HG02973 (cell line): Measurements from ENCODE around the gene MORN1.

Experiments used
- ATAC-seq: cut with Tn5 transposase; IDR thresholded peaks from one replicate; pipeline ENCODE4 v1.9.1; 2021; ENCODE audit warnings: moderate library complexity; ENCODE audit not compliant: unreplicated experiment

Gene MORN1

GRCh38 chr1:2375923-2376260 lies 15.5 kb downstream of the MORN1 start:
- no peak for ATAC-seq

- no peak for ATAC-seq
Observed at GRCh38 chr1:2375246-2375922, 16.0 kb downstream of the MORN1 start.

DNA sequence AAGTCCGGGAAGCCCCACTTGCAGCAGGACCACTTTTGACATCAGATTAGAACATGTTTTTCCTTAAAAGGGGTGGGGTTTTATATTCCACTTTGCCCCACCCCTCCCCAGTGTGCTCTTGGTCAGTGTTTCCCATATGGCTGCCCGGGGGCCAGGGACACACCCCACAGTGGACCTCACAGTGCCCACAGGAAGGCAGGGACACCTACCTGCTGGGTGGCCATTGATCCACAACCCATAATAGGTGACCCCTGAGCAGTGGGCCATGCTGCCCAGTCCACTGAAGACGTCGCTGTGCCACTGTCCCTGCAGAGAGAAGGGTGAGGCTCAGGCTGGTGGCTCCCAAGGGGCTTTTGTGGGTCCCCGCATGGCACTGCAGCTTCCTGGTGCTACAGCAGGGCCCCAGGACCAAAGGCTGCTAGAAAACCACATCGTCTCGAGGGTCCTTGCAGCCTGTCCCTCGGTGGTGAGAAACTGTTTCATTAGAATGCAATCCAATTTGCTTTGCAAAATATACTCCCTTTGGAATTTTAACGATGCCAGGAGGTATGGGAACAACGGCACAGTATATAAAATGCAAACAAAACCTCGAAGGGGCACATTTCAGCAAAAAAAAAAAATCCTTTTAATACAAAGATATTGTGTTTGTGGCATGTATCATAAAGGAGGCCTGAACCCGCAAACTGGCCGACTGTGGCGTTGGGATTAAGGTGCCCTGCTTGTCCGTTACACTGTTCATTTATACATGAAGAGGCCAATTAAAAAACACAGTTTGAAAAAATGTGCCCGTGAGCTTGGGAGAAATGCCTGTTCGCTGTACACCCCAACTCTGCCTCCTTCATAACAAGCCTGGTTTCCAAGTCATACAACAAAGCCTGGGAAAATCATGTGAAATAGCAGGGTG lies 16.9 kb downstream of the MORN1 start:
- no peak for ATAC-seq

GRCh38 chr1:2373551-2374251 lies 17.7 kb downstream of the MORN1 start:
- ATAC-seq: no peak

DNA sequence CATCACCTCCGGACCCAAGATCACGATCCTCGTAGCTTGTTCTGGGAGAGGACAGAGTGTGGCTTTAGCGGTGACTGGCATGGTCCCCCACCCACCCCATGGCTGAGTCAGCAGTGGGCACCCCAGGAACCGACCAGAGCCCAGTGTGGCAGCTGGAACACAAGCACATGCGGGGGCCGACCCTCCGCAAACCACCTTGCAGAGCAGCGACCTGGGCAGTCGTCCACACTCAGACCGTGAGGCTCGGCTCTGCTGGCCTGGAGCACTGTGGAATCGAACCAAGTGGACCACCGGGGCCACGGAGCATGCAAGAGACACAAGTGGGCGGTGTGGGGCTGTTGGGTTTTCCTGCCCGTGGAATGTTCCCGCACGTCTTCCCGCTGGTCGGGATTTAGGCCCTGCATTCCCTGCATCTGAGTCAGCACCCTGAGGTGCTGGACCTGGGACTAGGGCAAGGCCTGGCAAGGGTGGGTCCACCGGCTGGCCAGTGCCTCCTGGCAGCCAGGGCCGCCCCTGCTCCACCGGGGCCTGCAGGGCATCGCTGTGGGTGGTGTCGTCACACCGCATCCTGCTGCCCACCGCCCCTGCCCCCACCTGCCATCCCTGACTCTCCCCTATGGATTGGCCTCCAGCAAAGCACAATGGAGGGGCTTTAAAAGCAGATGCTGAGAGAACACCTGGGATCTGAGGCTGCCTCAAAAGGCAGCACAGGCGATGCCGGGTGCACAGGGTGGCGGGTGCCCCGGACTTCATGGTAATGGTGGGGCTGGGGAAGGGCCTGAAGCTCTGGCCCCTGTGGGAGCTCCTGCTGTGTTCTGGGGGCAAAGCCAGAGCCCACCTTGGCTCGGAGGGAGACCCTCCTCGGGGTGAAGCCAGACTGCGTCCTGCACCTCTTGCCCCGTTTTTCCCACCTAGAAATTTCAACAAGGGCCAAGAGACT lies 18.5 kb downstream of the MORN1 start:
- ATAC-seq: no peak

GRCh38 chr1:2368053-2368744 lies 23.2 kb downstream of the MORN1 start:
- ATAC-seq: no peak

GRCh38 chr1:2363847-2364513 lies 27.4 kb downstream of the MORN1 start:
- ATAC-seq: no peak

GRCh38 chr1:2360588-2361364 lies 30.6 kb downstream of the MORN1 start:
- ATAC-seq: no peak

DNA sequence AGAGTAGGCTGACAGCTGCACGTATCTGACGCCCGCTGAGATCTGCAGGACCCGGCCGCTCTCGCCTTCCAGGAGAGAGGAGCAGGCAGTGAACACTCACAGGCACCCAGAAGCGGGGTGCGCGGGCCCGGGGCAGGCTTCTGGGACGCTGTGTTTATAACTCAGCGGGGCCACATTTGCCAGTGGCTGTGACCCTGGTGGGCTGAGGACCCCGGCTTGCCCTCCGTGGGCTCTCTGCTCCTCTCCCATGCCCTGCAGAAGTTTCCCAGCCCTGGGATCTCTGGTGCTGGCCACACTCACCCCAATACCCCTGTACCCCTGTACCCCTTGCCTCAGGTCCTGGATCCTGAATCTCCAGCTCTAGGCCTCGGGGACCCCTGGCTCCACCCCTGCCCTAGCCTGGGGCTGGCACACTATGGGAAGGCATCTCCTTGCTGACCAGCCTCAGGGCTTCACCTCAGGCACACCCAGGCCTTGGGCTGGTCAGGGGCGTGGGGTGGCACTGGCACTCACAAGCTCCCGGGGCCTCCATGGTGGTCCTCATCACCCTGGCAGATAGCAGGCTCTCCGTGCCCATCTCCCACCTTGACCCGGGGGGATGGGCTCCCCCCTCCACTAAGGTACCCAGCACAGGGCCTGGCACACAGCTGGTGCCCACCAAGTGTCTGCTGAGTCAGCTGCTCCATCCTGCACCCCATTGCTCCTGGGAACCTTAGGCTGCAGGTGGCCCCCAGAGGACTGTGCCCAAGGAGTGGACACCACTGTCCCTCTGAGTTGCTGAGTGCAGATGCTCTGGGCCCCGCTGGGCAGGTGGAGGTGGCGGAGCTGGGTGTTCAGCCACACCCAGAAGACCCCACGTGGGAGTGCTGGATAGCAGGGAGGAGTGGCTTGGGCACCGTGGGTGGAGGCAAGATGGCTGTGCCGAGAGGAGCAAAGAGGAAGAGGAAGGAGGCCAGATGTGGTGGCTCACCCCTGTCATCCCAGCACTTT lies 32.4 kb downstream of the MORN1 start:
- ATAC-seq: no peak

DNA sequence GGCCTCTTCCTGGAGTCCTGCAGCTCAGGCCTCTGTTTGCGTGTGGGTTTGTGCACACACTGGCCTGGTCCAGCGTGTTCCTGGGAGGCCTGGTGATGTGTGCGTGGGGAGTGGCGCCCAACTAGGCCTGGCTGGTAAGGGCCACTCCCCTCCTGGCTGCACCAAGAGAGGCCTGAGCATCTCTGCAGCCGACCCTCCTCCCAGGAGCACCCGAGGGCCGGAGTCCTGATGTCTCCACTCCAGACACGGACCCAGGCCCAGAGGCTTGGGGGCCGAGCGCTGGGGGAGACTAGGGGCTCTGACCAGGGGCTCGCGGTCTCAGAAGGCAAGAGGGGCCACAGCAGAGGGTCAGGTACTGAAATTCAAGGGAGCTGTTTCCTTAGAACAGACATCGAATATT lies 33.3 kb downstream of the MORN1 start:
- ATAC-seq: no peak

DNA sequence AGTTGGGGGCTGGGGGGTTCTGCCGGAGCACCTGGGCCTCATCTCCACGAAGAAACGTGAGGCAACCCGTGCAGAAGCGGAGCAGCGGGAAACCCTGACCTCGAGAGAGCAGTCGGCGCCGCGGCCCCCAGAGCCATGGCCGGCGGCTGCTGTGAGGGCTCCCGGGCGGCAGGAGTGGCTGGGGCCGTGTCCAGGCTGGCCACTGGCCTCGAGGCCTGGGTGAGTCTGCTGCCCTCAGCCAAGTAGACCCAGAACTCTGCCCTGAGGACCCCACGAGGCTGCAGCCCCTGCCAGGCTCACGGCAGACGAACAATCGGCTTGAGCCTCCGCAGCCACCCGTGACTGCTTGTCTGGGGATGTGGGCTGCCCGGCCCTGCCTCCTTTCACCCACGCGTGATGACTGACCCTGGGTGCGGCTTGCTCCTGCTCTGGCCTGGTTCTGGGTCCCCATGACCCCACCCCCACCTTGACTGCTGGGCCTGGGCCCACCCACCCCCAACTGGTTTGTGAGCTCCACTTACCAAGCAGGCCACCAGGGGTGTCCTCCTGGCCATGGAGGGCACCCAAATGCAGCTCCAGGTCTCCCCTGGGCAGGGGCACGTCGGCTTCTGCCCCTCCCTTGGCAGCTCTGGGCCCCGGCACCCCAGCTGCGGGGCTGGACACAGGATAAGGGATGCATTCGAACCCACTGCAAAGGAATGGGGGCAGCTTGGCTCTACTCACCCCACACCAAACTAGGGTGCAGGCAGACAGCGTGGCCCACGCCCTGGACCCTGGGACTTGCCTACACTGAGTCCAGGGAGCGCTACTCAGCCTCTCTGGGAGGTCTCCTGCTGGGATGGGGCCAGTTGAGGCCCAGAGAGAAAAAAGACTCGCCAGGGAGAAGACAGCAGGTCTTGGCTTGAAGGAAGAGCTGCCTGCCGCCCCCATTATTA lies 34.2 kb downstream of the MORN1 start:
- ATAC-seq: no peak

DNA sequence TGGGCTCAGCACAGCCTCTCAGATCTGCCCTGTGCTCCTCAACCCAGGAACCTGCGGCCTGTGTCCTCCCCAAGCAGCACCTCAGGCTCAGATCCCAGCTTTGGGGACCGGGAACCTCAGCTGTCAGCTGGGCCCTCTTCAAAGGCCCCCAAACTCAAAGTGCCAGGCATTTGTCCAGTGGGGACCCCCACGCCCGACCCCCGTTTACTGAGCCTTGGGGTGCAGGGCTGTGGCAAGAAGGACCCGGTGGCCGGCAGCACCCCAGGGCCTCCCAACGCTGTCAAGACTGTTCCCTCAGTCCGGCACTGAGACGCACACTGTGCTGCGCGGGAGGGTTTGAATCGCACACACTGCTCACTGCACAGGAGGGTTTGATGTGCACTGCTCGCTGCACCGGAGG lies 35.0 kb downstream of the MORN1 start:
- no peak for ATAC-seq

GRCh38 chr1:2355373-2356261 lies 35.7 kb downstream of the MORN1 start:
- ATAC-seq: no peak

GRCh38 chr1:2354511-2355372 lies 36.6 kb downstream of the MORN1 start:
- no peak for ATAC-seq
